Measurements from ENCODE around the gene TREML2.

TREML2 gene

GRCh38 chr6:41224800-41225199, 23.9 kb upstream of the TREML2 start:
- FAIRE-seq (no peak), DNase-seq (ENCODE audit: insufficient read length, low spot score) (no peak)
- no peak for TF ChIP-seq POLR2A (IDR thresholded peaks at IDR 0.05; ENCODE audit: low read depth, low read length)

- TF ChIP-seq POLR2A (IDR thresholded peaks at IDR 0.05; ENCODE audit: low read depth, low read length) = no peak
- DNase-seq (ENCODE audit: insufficient read length, low spot score) (no peak), FAIRE-seq (no peak)
Observed at GRCh38 chr6:41222513-41222912, 21.6 kb upstream of the TREML2 start.

- no peak for FAIRE-seq
- no peak for TF ChIP-seq POLR2A (IDR thresholded peaks at IDR 0.05; ENCODE audit: low read depth, low read length)
- DNase-seq (ENCODE audit: insufficient read length, low spot score) = no peak
Observed at GRCh38 chr6:41222045-41222444, 21.1 kb upstream of the TREML2 start.

- DNase-seq (ENCODE audit: insufficient read length, low spot score) = no peak
- no peak for TF ChIP-seq POLR2A (IDR thresholded peaks at IDR 0.05; ENCODE audit: low read depth, low read length)
- FAIRE-seq = no peak
Observed at GRCh38 chr6:41216616-41217015, 15.7 kb upstream of the TREML2 start.

- FAIRE-seq = no peak
Observed at GRCh38 chr6:41215777-41216176, 14.8 kb upstream of the TREML2 start.

GRCh38 chr6:41214559-41215238, 13.8 kb upstream of the TREML2 start:
- FAIRE-seq (no peak), DNase-seq (ENCODE audit: insufficient read length, low spot score) (no peak)
- no peak for TF ChIP-seq POLR2A (IDR thresholded peaks at IDR 0.05; ENCODE audit: low read depth, low read length)

More at GRCh38 chr6:41215777-41216176, 14.8 kb upstream of the TREML2 start:
- no peak for DNase-seq (ENCODE audit: insufficient read length, low spot score)
- no peak for TF ChIP-seq POLR2A (IDR thresholded peaks at IDR 0.05; ENCODE audit: low read depth, low read length)

GRCh38 chr6:41209547-41210320, 8.8 kb upstream of the TREML2 start:
- no peak for TF ChIP-seq POLR2A (IDR thresholded peaks at IDR 0.05; ENCODE audit: low read depth, low read length)
- no peak for FAIRE-seq
- no peak for DNase-seq (ENCODE audit: insufficient read length, low spot score)

- TF ChIP-seq POLR2A (IDR thresholded peaks at IDR 0.05; ENCODE audit: low read depth, low read length) = no peak
- no peak for FAIRE-seq
- DNase-seq (ENCODE audit: insufficient read length, low spot score) = no peak
Observed at GRCh38 chr6:41208439-41209106, 7.6 kb upstream of the TREML2 start.

GRCh38 chr6:41204156-41204555, 3.2 kb upstream of the TREML2 start:
- no peak for TF ChIP-seq POLR2A (IDR thresholded peaks at IDR 0.05; ENCODE audit: low read depth, low read length)
- DNase-seq (ENCODE audit: insufficient read length, low spot score) (no peak), FAIRE-seq (no peak)

- TF ChIP-seq POLR2A (IDR thresholded peaks at IDR 0.05; ENCODE audit: low read depth, low read length) = no peak
- no peak for DNase-seq (ENCODE audit: insufficient read length, low spot score)
- no peak for FAIRE-seq
Observed at GRCh38 chr6:41201764-41202173, 820 bp upstream of the TREML2 start.

- DNase-seq (ENCODE audit: insufficient read length, low spot score) (no peak), FAIRE-seq (no peak)
- TF ChIP-seq POLR2A (IDR thresholded peaks at IDR 0.05; ENCODE audit: low read depth, low read length) = no peak
Observed at GRCh38 chr6:41200296-41200900, 551 bp downstream of the TREML2 start.

- TF ChIP-seq POLR2A (IDR thresholded peaks at IDR 0.05; ENCODE audit: low read depth, low read length) = no peak
- FAIRE-seq (no peak), DNase-seq (ENCODE audit: insufficient read length, low spot score) (no peak)
Observed at GRCh38 chr6:41199552-41200246, 1.2 kb downstream of the TREML2 start.

- TF ChIP-seq POLR2A (IDR thresholded peaks at IDR 0.05; ENCODE audit: low read depth, low read length) = no peak
- DNase-seq (ENCODE audit: insufficient read length, low spot score) (no peak), FAIRE-seq (no peak)
Observed at GRCh38 chr6:41197234-41197633, 3.7 kb downstream of the TREML2 start.
